OCI-LY7 (cell line): ENCODE results near the gene SMARCB1. TPM values are rescaled to one million over a fixed set of nuclear protein-coding genes. Genes with fewer than 3 reads are reported as not detected.
A peak's percentile ranks its signal among the peaks of the same experiment; 100 is the strongest.

Experiments
- BruUV-seq: library from RNA; stranded (reverse); fragments of 400-500 nt; replicated peaks from 2 replicates; lab custom pipeline; 2021; lab: Mats Ljungman, UMichigan
- CTCF ChIA-PET: fragments of 300-600 bp; sonication (Branson Sonifier 250); formaldehyde crosslinking; loops from one replicate; lab custom pipeline; 2022; ENCODE audit warnings: antibody characterized with exemption; ENCODE audit not compliant: unreplicated experiment; lab: Charles Lee
- POLR2A ChIA-PET: fragments of 300-600 bp; sonication (Branson Sonifier 250); formaldehyde crosslinking; loops from one replicate; lab custom pipeline; 2022; ENCODE audit warnings: antibody characterized with exemption; lab: Charles Lee
- DNase-seq: peaks from one replicate; pipeline ENCODE4 v3.0.0-alpha.2; 2015; ENCODE audit warnings: low spot score
- H2AFZ ChIP-seq: fragments of 200-600 bp; sonication (generic), shearing (Covaris generic); 2 replicates; pipeline ENCODE4 v1.6.1; 2014; ENCODE audit warnings: mild to moderate bottlenecking, antibody characterized with exemption, low read length, moderate library complexity
- H3K27ac ChIP-seq: fragments of 200-600 bp; sonication (generic); 2 replicates; pipeline ENCODE4 v1.5.1; 2014; ENCODE audit warnings: mixed run types, low read depth, mild to moderate bottlenecking, moderate library complexity, low read length, inconsistent platforms; ENCODE audit not compliant: poor library complexity, severe bottlenecking
- H3K36me3 ChIP-seq: fragments of 200-600 bp; sonication (generic); 2 replicates; pipeline ENCODE4 v1.6.1; 2014; ENCODE audit warnings: mild to moderate bottlenecking, antibody characterized with exemption, low read length, moderate library complexity, mixed read lengths; ENCODE audit not compliant: insufficient read depth
- H3K4me1 ChIP-seq: fragments of 200-600 bp; sonication (generic); 2 replicates; pipeline ENCODE4 v1.5.1; 2014; ENCODE audit warnings: mild to moderate bottlenecking, low read length; ENCODE audit not compliant: insufficient read depth, poor library complexity, severe bottlenecking
- H3K4me2 ChIP-seq: fragments of 200-600 bp; sonication (generic); 2 replicates; pipeline ENCODE4 v1.6.1; 2014; ENCODE audit warnings: mild to moderate bottlenecking, low read length
- H3K4me3 ChIP-seq: fragments of 200-600 bp; sonication (generic); 2 replicates; pipeline ENCODE4 v1.5.1; 2014; ENCODE audit warnings: mild to moderate bottlenecking, low read depth, low read length; ENCODE audit not compliant: poor library complexity, severe bottlenecking
- H3K79me2 ChIP-seq: fragments of 200-600 bp; sonication (generic); 2 replicates; pipeline ENCODE4 v1.6.1; 2016; ENCODE audit warnings: low read depth, mild to moderate bottlenecking, low read length, moderate library complexity, mixed read lengths; ENCODE audit not compliant: insufficient read depth
- H3K9me2 ChIP-seq: fragments of 200-600 bp; sonication (generic); 2 replicates; pipeline ENCODE4 v1.6.1; 2016; ENCODE audit warnings: mild to moderate bottlenecking, low read length, mixed read lengths; ENCODE audit not compliant: insufficient read depth
- H3K9me3 ChIP-seq: fragments of 200-600 bp; sonication (generic); 2 replicates; pipeline ENCODE4 v1.6.1; 2014; ENCODE audit warnings: mild to moderate bottlenecking, mixed run types, low read length, mixed read lengths
- H4K20me1 ChIP-seq: fragments of 200-600 bp; sonication (generic); 2 replicates; pipeline ENCODE4 v1.6.1; 2014; ENCODE audit warnings: mild to moderate bottlenecking, antibody characterized with exemption, low read length, moderate library complexity, mixed read lengths; ENCODE audit not compliant: insufficient read depth
- CTCF ChIP-seq: fragments of 200-600 bp; sonication (generic); conservative IDR thresholded peaks from 2 replicates; pipeline ENCODE4 v1.5.1; 2014; ENCODE audit warnings: mild to moderate bottlenecking, antibody characterized with exemption, low read length, moderate library complexity, mixed read lengths
- EZH2phosphoT487 ChIP-seq: fragments of 200-600 bp; sonication (generic); IDR thresholded peaks from 2 replicates; pipeline ENCODE4 v1.6.1; 2018; ENCODE audit warnings: low read depth, borderline replicate concordance, mild to moderate bottlenecking, mixed run types, antibody characterized with exemption, low read length, moderate library complexity, mixed read lengths
- intact Hi-C: fragments of 100-400 bp; cut with micrococcal nuclease; formaldehyde crosslinking; loops from one replicate; pipeline ENCODE4 v1.10.0; 2022; ENCODE audit not compliant: unreplicated experiment
- total RNA-seq, 2 experiments: library from RNA; depleted of rRNA in 1 of 2; stranded (reverse); fragments of >200 nt in 1 of 2; shearing (Covaris generic) in 1 of 2; gene quantifications; 2 replicates each; pipeline ENCODE4 v1.2.3, GENCODE V29; 2014 to 2022

SMARCB1 gene
- total RNA-seq, 2 experiments from 2014 or later = 252 to 265 TPM

DNA sequence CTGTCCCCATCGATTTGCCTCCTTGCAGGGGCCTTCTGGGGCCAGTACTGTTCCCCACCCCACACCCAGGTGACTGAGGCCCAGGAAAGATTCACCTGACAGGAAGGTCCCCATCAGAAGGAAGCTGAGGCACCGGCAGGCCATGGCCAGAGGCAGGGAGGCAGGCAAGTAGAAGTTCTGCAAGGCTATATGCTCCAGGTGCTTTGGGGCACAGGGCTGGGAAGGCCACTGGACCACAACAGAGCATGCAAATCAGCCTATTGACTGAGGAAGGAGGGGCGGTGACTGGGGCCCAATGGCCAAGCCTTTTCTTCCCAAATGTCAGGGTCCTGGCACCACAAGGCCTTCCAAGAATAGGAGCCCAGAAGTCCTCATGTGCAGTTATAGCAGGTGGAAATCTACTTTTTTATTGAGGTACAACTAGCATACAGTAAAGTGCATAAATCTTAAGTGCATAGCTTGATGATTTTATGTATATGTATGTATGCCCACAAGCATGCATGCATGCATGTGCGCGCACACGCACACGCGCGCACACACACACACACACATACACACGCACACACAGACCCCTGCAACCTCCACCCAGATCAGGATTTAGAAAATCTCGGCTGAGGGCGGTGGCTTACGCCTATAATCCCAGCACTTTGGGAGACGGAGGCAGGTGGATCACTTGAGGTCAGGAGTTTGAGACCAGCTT lies 32.4 kb upstream of the SMARCB1 start, which contains the start of gene VPREB3:
Gene VPREB3, minus strand, starts transcription at position 206 of the 700 bp plus-strand sequence. Its CDS starts 62 bp downstream, at position 144.
- Histone ChIP-seq H3K9me2 (no peaks in the 10 kb centered on the region), H3K36me3 (no peaks in the 10 kb centered on the region; the same call in 1 of the 2 replicates), H3K4me2 (peak within 1 kb of the TSS; percentile 93), H3K27ac (peak within 1 kb of the TSS; percentile 95), H4K20me1 (no peaks in the 10 kb centered on the region), H3K79me2 (peaks cover 11% of the 10 kb centered on the region; the same call in 1 of the 2 replicates), H3K9me3 (no peaks in the 10 kb centered on the region), H3K4me3 (peak within 1 kb of the TSS; percentile 78), H3K4me1 (peaks cover 59% of the 10 kb centered on the region), H2AFZ (peak within 1 kb of the TSS; percentile 14; the same call in 1 of the 2 replicates)
- peak; percentile 89 for DNase-seq
- no TSS peak for BruUV-seq
- ChIA-PET CTCF (interaction anchor here (0.5 kb wide), 1 partner anchor 70 kb away, joined by 3 read pairs; no protein-coding TSS in a partner anchor), POLR2A (interaction anchor here (0.5 to 2.3 kb wide), 9 partner anchors 13 to 105 kb away, joined by 3 to 8 read pairs (median 3); partner anchors contain the start of gene SLC2A11)
- intact Hi-C loops = loop anchor here (5.0 to 10.0 kb wide), 2 partner anchors 93 to 820 kb away; no protein-coding TSS in a partner anchor
- TF ChIP-seq EZH2phosphoT487 (no peak), CTCF (no peak)

DNA sequence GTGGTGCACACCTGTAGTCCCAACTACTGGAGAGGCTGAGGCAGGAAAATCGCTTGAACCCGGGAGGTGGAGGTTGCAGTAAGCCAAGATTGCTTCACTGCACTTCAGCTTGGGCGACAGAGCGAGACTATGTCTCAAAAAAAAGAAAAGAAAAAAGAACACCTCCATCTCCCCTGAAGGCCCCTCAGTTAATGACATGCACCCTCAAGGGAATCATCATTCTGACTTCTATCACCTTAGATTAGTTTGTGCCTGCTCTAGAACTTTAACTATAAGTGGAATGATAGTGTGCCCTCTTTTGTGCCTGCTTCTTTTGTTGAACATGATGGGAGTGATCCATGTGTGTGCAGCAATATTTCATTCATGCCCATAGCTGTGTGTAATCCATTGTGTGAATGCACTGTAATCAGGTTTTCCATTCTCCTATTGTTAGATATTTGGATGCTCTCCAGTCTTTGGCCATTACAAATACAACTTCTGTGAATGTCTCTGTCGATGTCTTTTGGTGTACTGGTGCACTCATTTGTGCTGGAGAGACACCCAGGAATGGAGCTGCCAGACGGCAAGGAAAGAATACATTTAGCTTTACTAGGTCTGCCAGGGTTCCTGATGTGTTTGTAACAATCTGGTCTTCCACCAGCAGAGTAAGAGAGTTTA lies 31.7 kb upstream of the SMARCB1 start:
- Histone ChIP-seq H2AFZ (peak overlapping the region; percentile 14; the same call in 1 of the 2 replicates), H3K9me2 (no peaks in the 10 kb centered on the region), H3K4me1 (peaks cover 54% of the 10 kb centered on the region), H3K27ac (peak overlapping the region; percentile 95), H3K36me3 (no peaks in the 10 kb centered on the region; the same call in 1 of the 2 replicates), H3K4me2 (peak overlapping the region; percentile 93), H3K79me2 (peaks cover 11% of the 10 kb centered on the region; the same call in 1 of the 2 replicates), H3K4me3 (peak overlapping the region; percentile 78), H3K9me3 (no peaks in the 10 kb centered on the region), H4K20me1 (no peaks in the 10 kb centered on the region)
- no TSS peak for BruUV-seq
- intact Hi-C loops = loop anchor here (5.0 to 10.0 kb wide), 2 partner anchors 92 to 820 kb away; no protein-coding TSS in a partner anchor
- DNase-seq = peak; percentile 56
- ChIA-PET POLR2A (interaction anchor here (0.6 to 2.3 kb wide), 7 partner anchors 12 to 102 kb away, joined by 3 to 8 read pairs (median 4); partner anchors contain the start of gene SLC2A11), CTCF (no interaction called here)
- TF ChIP-seq CTCF (no peak), EZH2phosphoT487 (no peak)
